Cortex of kidney (tissue), 1 donor: Measurements from ENCODE around the gene RUFY1.
A peak's percentile ranks its signal among the peaks of the same experiment; 100 is the strongest.
"Not testable (repeated sequence)": the region's sequence is repeated elsewhere in the genome, so short reads cannot be mapped to it uniquely, and the experiment has no call there.

Experiments
- DNase-seq: peaks from one replicate; lab custom pipeline; 2025; lab: John Stamatoyannopoulos, UW

Gene RUFY1

DNA sequence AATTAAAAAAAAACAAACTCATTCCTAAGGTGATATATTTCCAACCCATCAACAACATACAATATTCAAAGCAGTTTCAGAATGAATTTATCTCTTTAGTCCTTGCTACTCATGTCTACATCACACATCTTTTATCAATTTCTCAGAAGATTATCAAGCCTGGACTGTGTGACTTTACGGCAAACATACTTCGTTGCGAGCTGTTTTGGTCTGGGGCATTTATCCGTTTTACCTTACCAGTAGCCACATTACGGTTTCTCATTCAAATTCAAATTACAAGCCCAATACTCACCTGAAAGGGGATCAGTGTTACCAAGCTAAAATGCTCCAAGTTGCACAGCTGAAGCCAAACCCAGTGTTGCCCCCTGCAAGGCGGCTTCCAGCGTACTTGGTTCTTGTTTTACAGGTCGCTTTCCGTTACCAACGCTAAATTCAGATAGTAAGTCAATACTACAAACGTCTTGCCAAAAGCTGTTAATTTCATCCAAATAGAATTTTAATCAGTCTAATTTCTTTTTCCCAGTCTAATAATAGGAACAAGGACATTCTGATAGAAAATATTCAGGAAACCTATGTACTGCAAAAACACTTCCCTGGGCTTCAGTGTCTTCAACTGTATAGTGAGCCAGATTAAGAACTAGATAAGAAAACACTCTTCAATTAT is 71.3 kb downstream of the RUFY1 start:
- no peak for DNase-seq

DNA sequence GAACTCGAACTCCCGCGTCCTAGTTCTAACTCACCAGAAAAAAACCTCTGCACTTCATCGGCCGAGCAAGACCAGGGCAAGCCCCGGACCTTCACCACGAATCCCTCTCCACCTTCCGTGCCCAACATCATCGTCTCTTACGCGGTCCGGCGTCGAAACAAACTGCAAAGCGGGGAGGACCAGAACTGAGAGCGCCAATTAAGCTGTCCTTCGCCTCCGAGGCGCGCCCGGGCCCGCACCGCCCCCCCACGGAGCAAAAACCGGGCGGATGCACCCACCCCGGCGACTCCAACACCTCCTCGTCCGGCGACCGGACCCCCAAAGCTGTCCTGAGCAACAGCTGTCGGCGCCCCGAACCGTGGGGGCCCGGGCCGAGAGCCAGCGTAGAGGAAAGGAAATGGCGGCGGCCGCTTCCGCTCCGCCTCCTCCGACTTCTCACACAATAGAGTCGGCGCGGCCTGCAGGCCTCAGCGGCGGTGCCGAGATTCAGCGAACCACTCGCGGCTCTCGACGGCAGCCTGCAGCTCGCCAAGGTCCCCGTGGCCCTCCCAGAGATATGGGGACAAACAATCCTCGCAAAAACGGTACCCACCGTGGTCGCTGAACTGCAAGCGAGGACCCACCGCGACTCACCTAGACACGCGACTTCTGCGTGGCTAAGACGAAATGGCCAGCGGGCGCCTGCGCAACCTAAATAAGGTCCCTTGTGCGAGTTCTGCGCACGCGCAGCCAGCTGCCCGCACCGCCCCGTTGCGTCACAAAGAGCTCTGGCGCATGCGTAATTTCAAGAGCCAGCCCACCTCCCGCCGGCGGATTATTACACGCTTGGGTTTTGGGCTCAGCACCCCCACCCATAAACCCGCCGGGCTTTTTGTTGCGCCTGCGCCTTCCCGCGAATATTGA is 72.9 kb downstream of the RUFY1 start, which contains the start of gene HNRNPH1:
TSS of gene HNRNPH1 (minus strand) at position 669 of the 903 bp plus-strand sequence. CDS start at position 131, 538 bp downstream.
- no peak for DNase-seq

GRCh38 chr5:179623906-179624741 is 73.8 kb downstream of the RUFY1 start:
- peak; percentile 57 for DNase-seq

DNA sequence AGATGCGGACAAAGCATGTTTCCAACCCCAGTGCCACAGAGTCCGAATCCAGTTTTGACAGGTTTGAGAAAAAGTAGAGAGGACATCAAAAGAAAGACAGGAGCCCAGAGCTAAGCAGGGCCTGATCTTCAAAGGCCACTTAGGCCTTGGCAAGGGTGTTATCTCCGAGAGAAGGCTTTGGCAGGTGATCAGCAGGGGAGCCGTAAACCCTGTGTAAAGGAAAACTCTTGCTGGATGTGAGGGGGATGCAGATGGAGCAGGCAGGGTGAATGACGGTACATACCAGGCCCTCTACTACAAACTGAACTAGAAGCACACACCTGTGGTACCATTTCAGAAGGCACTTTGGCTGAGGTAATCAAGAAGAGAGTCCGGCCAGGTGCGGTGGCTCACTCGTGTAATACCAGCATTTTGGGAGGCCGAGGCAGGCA is 74.5 kb downstream of the RUFY1 start:
- DNase-seq: no peak

- not testable (repeated sequence) for DNase-seq
These were observed 83.4 kb downstream of the RUFY1 start for GRCh38 chr5:179633501-179634369.

GRCh38 chr5:179634370-179635172 is 84.2 kb downstream of the RUFY1 start:
- not testable (repeated sequence) for DNase-seq

GRCh38 chr5:179639296-179639695 is 88.9 kb downstream of the RUFY1 start:
- not testable (repeated sequence) for DNase-seq

DNA sequence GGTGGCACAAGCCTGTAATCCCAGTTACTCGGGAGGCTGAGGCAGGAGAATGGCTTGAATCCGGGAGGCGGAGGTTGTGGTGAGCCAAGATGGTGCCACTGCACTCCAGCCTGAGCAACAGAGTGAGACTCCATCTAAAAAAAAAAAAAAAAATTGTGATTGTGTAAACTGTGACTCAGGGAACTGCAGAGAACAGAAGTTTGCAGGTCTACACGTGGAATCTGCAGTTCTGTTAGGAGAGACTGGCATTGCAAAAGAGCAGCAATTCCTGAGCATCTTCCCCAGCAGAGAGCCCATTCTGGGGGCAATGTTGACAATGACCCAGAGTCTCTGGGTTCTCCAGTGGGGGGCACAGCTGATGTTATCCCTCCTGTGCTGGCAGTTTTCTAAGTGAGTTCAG is 91.4 kb downstream of the RUFY1 start:
- not testable (repeated sequence) for DNase-seq

DNA sequence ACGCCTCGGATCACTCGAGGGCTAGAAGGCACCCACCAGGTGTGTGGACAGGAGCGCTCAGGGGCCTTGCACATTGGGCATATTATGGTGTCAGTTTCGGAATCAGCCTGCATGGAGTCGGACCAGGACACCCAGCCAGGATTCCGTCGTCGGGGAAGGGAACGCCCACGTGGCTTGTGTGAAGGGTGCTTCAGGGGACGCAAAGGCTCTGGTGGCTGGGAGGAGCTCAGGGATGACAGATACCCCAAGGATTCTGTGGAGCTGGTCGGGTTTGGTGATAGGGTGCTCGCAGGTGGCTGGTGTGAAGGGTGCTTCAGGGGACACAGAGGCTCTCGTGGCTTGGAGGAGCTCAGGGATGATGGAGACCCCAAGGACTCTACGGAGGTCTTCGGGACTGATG is 92.3 kb downstream of the RUFY1 start:
- not testable (repeated sequence) for DNase-seq

DNA sequence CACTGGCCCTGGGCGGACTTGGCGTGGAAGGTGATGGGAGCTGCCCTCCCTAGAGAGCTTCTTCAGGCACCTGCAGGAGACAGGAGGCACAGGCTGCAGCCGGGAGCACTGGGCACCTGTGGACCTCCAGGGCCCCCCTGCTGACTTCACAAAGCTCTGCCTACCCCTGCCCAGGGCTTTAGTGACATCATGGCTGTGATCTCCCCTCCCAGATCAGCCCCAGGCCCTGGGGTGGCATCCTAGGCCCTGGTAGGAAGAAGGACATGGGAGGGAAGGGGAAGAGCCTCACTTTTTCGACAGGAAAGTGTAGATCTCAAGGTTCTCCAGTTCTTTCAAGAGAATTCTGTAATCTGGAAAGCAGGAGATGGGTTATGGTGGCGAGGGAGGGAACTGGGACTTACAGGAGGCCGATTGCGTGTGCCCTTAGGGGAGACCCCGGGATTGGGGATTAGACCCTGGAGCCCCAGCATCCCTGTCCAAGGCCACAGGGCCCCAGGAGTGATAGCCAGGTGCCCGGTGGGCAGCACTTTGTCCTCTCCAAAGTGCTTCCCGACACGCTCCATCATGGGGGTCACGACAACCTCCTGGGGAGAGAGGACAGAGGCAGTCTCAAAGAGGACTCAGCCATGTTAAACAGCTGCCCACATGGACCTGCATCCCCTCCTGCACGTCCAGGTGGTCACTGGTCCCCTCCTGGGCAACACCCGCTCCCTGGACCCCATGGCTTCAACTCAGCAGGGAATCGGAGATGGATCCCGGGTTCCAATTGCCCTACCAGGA is 93.0 kb downstream of the RUFY1 start:
- not testable (repeated sequence) for DNase-seq

GRCh38 chr5:179644766-179645165 is 94.4 kb downstream of the RUFY1 start:
- DNase-seq: not testable (repeated sequence)

DNA sequence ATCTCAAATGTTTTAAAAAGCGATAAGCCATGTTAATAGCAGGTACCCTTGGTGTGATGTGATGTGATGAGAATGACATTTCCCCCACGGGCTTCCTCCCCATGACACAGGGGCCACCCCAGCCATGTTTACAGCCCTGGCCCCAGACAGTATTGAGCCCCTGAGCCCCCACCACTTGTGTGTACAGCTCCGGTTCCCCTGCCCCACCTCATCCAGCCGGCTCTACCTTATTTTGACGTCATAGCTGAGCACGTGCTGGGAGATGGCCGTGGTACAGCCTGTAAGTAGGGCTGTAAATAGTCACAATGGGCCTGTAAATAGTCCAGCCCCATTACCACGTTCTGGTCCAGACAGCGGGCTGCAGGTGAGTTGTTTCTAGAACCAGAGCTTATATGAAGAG is 98.1 kb downstream of the RUFY1 start:
- DNase-seq: no peak

GRCh38 chr5:179649166-179649703 is 98.9 kb downstream of the RUFY1 start:
- not testable (repeated sequence) for DNase-seq

DNA sequence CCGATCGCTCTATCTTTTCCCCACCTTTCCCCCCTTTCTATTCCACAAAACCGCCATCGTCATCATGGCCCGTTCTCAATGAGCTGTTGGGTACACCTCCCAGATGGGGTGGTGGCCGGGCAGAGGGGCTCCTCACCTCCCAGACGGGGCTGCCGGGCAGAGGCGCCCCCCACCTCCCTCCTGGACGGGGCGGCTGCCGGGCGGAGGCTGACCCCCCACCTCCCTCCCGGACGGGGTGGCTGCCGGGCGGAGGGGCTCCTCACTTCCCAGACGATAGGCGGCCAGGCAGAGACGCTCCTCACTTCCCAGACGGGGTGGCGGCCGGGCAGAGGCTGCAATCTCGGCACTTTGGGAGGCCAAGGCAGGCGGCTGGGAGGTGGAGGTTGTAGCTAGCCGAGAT is 99.9 kb downstream of the RUFY1 start:
- not testable (repeated sequence) for DNase-seq

GRCh38 chr5:179653135-179653534 is 102.8 kb downstream of the RUFY1 start:
- DNase-seq: not testable (repeated sequence)

DNA sequence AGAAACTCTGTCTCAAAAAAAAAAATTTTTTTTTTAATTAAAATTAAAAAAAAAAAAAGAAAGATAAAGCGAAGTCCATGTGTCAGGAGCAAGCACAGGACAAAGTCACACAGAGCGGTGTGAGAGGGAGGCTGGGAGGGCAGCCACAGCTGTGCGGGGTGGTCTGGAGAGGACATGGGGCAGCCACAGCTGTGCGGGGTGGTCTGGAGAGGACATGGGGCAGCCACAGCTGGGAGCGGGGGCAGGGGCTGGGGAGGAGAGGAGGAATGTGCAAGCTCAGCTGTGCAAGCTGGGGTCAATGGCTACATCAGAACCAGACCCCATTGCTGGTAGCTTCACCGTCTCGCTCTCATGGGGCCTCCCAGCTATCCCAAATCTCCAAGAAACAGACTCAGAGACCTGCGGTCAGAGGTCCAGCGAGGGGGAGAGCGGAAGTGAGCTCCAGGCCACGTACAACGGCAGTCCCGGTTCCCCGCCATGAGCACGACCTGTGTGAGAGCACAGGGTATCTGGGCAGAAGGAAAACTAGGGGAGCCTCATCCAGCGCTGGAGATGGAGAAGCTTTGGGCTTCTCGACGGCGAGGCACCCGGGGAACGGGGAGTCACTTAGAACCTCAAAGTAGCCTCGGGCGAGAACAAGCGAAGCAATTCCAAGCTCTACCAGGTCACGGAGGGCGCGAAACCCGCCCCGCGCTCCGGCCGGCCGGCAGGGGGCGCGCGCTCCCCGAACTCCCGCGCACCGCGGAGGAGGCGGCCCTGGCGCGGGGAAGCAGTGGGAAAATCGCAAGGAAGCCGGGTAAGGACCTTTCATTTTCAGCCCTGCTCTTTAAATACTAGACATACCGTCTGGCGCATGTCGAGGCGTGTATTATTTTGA is 107.2 kb downstream of the RUFY1 start:
- not testable (repeated sequence) for DNase-seq

GRCh38 chr5:179658179-179658856 is 108.0 kb downstream of the RUFY1 start:
- not testable (repeated sequence) for DNase-seq
